ENCODE data around the gene RFXANK. TPM values are rescaled to one million over a fixed set of nuclear protein-coding genes. Genes with fewer than 3 reads are reported as not detected.

RFXANK gene
- total RNA-seq, 1 experiment from 2014 or later = 78.7 TPM

GRCh38 chr19:19213426-19214158 is 21.5 kb downstream of the RFXANK start (continued):
- no peak for TF ChIP-seq AFF4 (CRISPR knock-in tag; IDR thresholded peaks at IDR 0.05; ENCODE audit: borderline replicate concordance)
- no peak for TF ChIP-seq FOXP1 (CRISPR knock-in tag; IDR thresholded peaks at IDR 0.05; ENCODE audit: borderline replicate concordance)
- no peak for TF ChIP-seq ZNF416 (CRISPR knock-in tag; IDR thresholded peaks at IDR 0.05)
- TF ChIP-seq CDX4 (CRISPR knock-in tag; IDR thresholded peaks at IDR 0.05; ENCODE audit: borderline replicate concordance) = no peak
- no peak for TF ChIP-seq RORB (CRISPR knock-in tag; IDR thresholded peaks at IDR 0.05)
- no peak for TF ChIP-seq HMGA2 (CRISPR knock-in tag; IDR thresholded peaks at IDR 0.05)

DNA sequence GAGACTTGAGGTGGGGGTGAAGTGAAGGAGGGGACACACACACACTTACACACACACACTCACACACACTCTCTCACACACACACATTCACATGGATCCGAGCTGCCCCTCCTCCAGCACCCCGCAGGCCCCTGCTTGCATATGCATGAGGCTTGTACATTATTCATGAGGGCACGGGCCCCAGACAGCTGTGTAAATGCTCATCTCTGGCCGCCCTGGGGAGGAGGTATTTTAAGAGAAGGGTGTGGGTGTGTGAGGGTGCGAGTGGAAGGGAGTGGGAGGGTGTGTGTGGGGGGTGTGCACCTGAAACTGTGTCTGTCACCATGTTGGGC is 22.1 kb downstream of the RFXANK start:
- peak; percentile 54 for DNase-seq (ENCODE audit: low spot score)
- no peaks in the 10 kb centered on the region for H3K9me3 Mint-ChIP-seq
- TF ChIP-seq MAX (CRISPR knock-in tag; IDR thresholded peaks at IDR 0.05) (no peak), ZNF416 (CRISPR knock-in tag; IDR thresholded peaks at IDR 0.05) (no peak)
- TF ChIP-seq, protein P1, sequence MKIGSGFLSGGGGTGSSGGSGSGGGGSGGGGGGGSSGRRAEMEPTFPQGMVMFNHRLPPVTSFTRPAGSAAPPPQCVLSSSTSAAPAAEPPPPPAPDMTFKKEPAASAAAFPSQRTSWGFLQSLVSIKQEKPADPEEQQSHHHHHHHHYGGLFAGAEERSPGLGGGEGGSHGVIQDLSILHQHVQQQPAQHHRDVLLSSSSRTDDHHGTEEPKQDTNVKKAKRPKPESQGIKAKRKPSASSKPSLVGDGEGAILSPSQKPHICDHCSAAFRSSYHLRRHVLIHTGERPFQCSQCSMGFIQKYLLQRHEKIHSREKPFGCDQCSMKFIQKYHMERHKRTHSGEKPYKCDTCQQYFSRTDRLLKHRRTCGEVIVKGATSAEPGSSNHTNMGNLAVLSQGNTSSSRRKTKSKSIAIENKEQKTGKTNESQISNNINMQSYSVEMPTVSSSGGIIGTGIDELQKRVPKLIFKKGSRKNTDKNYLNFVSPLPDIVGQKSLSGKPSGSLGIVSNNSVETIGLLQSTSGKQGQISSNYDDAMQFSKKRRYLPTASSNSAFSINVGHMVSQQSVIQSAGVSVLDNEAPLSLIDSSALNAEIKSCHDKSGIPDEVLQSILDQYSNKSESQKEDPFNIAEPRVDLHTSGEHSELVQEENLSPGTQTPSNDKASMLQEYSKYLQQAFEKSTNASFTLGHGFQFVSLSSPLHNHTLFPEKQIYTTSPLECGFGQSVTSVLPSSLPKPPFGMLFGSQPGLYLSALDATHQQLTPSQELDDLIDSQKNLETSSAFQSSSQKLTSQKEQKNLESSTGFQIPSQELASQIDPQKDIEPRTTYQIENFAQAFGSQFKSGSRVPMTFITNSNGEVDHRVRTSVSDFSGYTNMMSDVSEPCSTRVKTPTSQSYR (CRISPR knock-in tag; IDR thresholded peaks at IDR 0.05) = no peak
- TF ChIP-seq, protein P2, sequence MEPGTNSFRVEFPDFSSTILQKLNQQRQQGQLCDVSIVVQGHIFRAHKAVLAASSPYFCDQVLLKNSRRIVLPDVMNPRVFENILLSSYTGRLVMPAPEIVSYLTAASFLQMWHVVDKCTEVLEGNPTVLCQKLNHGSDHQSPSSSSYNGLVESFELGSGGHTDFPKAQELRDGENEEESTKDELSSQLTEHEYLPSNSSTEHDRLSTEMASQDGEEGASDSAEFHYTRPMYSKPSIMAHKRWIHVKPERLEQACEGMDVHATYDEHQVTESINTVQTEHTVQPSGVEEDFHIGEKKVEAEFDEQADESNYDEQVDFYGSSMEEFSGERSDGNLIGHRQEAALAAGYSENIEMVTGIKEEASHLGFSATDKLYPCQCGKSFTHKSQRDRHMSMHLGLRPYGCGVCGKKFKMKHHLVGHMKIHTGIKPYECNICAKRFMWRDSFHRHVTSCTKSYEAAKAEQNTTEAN (CRISPR knock-in tag; IDR thresholded peaks at IDR 0.05) = no peak
- TF ChIP-seq, protein P3, sequence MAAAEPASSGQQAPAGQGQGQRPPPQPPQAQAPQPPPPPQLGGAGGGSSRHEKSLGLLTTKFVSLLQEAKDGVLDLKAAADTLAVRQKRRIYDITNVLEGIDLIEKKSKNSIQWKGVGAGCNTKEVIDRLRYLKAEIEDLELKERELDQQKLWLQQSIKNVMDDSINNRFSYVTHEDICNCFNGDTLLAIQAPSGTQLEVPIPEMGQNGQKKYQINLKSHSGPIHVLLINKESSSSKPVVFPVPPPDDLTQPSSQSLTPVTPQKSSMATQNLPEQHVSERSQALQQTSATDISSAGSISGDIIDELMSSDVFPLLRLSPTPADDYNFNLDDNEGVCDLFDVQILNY (CRISPR knock-in tag; IDR thresholded peaks at IDR 0.05) = no peak
- H3K36me3 Mint-ChIP-seq = no peaks in the 10 kb centered on the region
- H3K27me3 Mint-ChIP-seq (ENCODE audit: low read depth) = peaks cover 80% of the 10 kb centered on the region
- peak; percentile 7; the same call in 1 of the 2 replicates for ATAC-seq
- POLR2A ChIA-PET = no interaction called here
- no peak overlapping the region for H3K27ac Mint-ChIP-seq
- no peak overlapping the region for H3K4me3 Mint-ChIP-seq
- peaks cover 14% of the 10 kb centered on the region for H3K4me1 Mint-ChIP-seq
- CTCF ChIA-PET = interaction anchor here (0.6 to 3.4 kb wide), 3 partner anchors 11 to 30 kb away, joined by 3 to 29 read pairs (median 7); no protein-coding TSS in a partner anchor

GRCh38 chr19:19214892-19215291 is 22.8 kb downstream of the RFXANK start:
- Mint-ChIP-seq H3K4me3 (no peak overlapping the region), H3K27ac (no peak overlapping the region), H3K36me3 (no peaks in the 10 kb centered on the region), H3K4me1 (peaks cover 14% of the 10 kb centered on the region), H3K9me3 (no peaks in the 10 kb centered on the region), H3K27me3 (ENCODE audit: low read depth) (peaks cover 72% of the 10 kb centered on the region)
- POLR2A ChIA-PET = no interaction called here
- DNase-seq (ENCODE audit: low spot score) = peak; percentile 93
- peak; percentile 51 for ATAC-seq
- CTCF ChIA-PET = interaction anchor here (0.5 to 3.4 kb wide), 10 partner anchors 10 to 128 kb away, joined by 3 to 29 read pairs (median 3); partner anchors contain the start of genes MEF2B and NR2C2AP
- no peak for TF ChIP-seq ZNF423 (CRISPR knock-in tag; IDR thresholded peaks at IDR 0.05)
- peak; percentile 96 for TF ChIP-seq TEAD1 (CRISPR knock-in tag; IDR thresholded peaks at IDR 0.05)
- TF ChIP-seq CBFB (CRISPR knock-in tag; IDR thresholded peaks at IDR 0.05; ENCODE audit: low read depth) = no peak
- TF ChIP-seq SMAD4 (CRISPR knock-in tag; IDR thresholded peaks at IDR 0.05) = peak; percentile 84
- TF ChIP-seq, protein P4, sequence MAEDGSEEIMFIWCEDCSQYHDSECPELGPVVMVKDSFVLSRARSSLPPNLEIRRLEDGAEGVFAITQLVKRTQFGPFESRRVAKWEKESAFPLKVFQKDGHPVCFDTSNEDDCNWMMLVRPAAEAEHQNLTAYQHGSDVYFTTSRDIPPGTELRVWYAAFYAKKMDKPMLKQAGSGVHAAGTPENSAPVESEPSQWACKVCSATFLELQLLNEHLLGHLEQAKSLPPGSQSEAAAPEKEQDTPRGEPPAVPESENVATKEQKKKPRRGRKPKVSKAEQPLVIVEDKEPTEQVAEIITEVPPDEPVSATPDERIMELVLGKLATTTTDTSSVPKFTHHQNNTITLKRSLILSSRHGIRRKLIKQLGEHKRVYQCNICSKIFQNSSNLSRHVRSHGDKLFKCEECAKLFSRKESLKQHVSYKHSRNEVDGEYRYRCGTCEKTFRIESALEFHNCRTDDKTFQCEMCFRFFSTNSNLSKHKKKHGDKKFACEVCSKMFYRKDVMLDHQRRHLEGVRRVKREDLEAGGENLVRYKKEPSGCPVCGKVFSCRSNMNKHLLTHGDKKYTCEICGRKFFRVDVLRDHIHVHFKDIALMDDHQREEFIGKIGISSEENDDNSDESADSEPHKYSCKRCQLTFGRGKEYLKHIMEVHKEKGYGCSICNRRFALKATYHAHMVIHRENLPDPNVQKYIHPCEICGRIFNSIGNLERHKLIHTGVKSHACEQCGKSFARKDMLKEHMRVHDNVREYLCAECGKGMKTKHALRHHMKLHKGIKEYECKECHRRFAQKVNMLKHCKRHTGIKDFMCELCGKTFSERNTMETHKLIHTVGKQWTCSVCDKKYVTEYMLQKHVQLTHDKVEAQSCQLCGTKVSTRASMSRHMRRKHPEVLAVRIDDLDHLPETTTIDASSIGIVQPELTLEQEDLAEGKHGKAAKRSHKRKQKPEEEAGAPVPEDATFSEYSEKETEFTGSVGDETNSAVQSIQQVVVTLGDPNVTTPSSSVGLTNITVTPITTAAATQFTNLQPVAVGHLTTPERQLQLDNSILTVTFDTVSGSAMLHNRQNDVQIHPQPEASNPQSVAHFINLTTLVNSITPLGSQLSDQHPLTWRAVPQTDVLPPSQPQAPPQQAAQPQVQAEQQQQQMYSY (CRISPR knock-in tag; IDR thresholded peaks at IDR 0.05) = no peak
- peak; percentile 59; the same call in 1 of the 2 replicates for TF ChIP-seq ZNF138 (CRISPR knock-in tag; conservative IDR thresholded peaks at IDR 0.05)
- TF ChIP-seq ZNF219 (CRISPR knock-in tag; IDR thresholded peaks at IDR 0.05; ENCODE audit: borderline replicate concordance) = 0 out of 2 replicates have a peak, but pooled peaks have one; percentile 66
